CD4-positive, CD25-positive, alpha-beta regulatory T cell (primary cell): ENCODE measurements around the gene GSK3B. TPM values are rescaled to one million over a fixed set of nuclear protein-coding genes. Genes with fewer than 3 reads are reported as not detected.
A peak's percentile ranks its signal among the peaks of the same experiment; 100 is the strongest.

Experiments
- ATAC-seq, 2 donors: fragments of 150-1000 bp; cut with Tn5 transposase; one replicate each; pipeline ENCODE4 v1.10.0; 2021; ENCODE audit warnings: low read depth in 2 of 2, moderate number of reproducible peaks in 2 of 2, moderate library complexity in 1 of 2
- DNase-seq, 3 donors: peaks; one replicate each; pipeline versions ENCODE4 v3.0.0 to v3.0.0-alpha.2; 2012 to 2022; ENCODE audit warnings: mixed read lengths in 1 of 3
- H3K27ac ChIP-seq: one replicate; pipeline ENCODE4 v1.7.0; 2013; ENCODE audit warnings: mild to moderate bottlenecking, low read length; ENCODE audit not compliant: insufficient read depth, poor library complexity, severe bottlenecking
- H3K27me3 ChIP-seq: one replicate; pipeline ENCODE4 v1.7.0; 2013; ENCODE audit warnings: low read length; ENCODE audit not compliant: control insufficient read depth, insufficient read depth
- H3K36me3 ChIP-seq: one replicate; pipeline ENCODE4 v1.7.0; 2013; ENCODE audit warnings: mild to moderate bottlenecking, low read length, moderate library complexity; ENCODE audit not compliant: control insufficient read depth, insufficient read depth
- H3K4me1 ChIP-seq: 2 replicates; pipeline ENCODE4 v1.7.0; 2013; ENCODE audit warnings: mild to moderate bottlenecking, low read length; ENCODE audit not compliant: insufficient read depth, control insufficient read depth, poor library complexity, severe bottlenecking
- H3K4me3 ChIP-seq: one replicate; pipeline ENCODE4 v1.7.0; 2013; ENCODE audit warnings: low read depth, mild to moderate bottlenecking, low read length, moderate library complexity
- H3K9me3 ChIP-seq, 2 experiments: 1 replicate in 1 of 2; 2 replicates in 1 of 2; pipeline ENCODE4 v1.7.0; 2013; ENCODE audit warnings: low read length in 2 of 2, mild to moderate bottlenecking in 1 of 2, moderate library complexity in 1 of 2; ENCODE audit not compliant: control insufficient read depth in 2 of 2
- H3K27ac Mint-ChIP-seq, 3 donors: one replicate each; pipeline ENCODE4 v1.8.0; 2020 to 2022; ENCODE audit warnings: mild to moderate bottlenecking in 3 of 3, mixed read lengths in 3 of 3, moderate library complexity in 2 of 3
- H3K27me3 Mint-ChIP-seq: one replicate; pipeline ENCODE4 v1.8.0; 2022; ENCODE audit warnings: mild to moderate bottlenecking, mixed read lengths
- H3K36me3 Mint-ChIP-seq: one replicate; pipeline ENCODE4 v1.8.0; 2020; ENCODE audit warnings: mixed read lengths
- H3K4me1 Mint-ChIP-seq, 4 donors: one replicate each; pipeline ENCODE4 v1.8.0; 2020 to 2022; ENCODE audit warnings: mixed read lengths in 4 of 4, mild to moderate bottlenecking in 1 of 4
- H3K4me3 Mint-ChIP-seq, 4 donors: one replicate each; pipeline ENCODE4 v1.8.0; 2020 to 2022; ENCODE audit warnings: mild to moderate bottlenecking in 4 of 4, mixed read lengths in 4 of 4, moderate library complexity in 3 of 4
- H3K9me3 Mint-ChIP-seq, 7 donors: one replicate each; pipeline ENCODE4 v1.8.0; 2020 to 2022; ENCODE audit warnings: mixed read lengths in 7 of 7, mild to moderate bottlenecking in 3 of 7, moderate library complexity in 2 of 7
- polyA plus RNA-seq, 4 donors: library from polyadenylated mRNA; unstranded; fragments of 300-500 nt; fragmentation: Illumina TruSeq; gene quantifications; one replicate each; pipeline ENCODE4 v1.2.3, GENCODE V29; 2021
- total RNA-seq: library from RNA; stranded (reverse); gene quantifications from one replicate; pipeline ENCODE4 v1.2.3, GENCODE V29; 2022

Gene GSK3B
- total and polyA plus RNA-seq, 5 donors from 2014 or later = 12.9 to 45.4 (median 15.7) TPM

DNA sequence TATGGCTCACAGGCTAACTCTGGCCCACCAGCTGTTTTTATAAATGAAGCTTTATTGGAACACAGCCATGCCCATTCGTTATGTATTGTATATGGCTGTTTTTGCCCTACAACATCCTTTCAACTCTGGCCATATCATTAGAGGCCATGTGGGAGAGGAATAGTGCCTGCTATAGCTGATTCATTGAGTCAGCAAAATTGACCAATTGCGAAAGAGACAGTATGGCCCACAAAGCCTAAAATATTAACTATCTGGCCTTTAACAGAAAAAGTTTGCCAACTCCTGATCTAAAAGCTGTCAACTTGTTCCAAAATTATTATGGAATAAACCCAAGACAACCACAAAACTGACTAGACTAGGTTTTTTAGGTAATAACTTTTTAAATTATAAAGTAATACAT is 311.0 kb downstream of the GSK3B start:
- Mint-ChIP-seq H3K27me3 (peaks cover 4% of the 10 kb centered on the region), H3K36me3 (no peaks in the 10 kb centered on the region), H3K27ac (no peak overlapping the region), H3K4me1 (peaks cover 0 to 6% (median 5%) of the 10 kb centered on the region in 4 donors), H3K9me3 (peaks cover 0 to 3% (median 0%) of the 10 kb centered on the region in 7 donors), H3K4me3 (no peak overlapping the region)
- ATAC-seq (no peak), DNase-seq (no peak)
- H3K4me1 ChIP-seq = no peaks in the 10 kb centered on the region
- H3K36me3 ChIP-seq = no peaks in the 10 kb centered on the region
- no peak overlapping the region for H3K27ac ChIP-seq
- H3K9me3 ChIP-seq = no peaks in the 10 kb centered on the region
- no peaks in the 10 kb centered on the region for H3K27me3 ChIP-seq
- no peak overlapping the region for H3K4me3 ChIP-seq

DNA sequence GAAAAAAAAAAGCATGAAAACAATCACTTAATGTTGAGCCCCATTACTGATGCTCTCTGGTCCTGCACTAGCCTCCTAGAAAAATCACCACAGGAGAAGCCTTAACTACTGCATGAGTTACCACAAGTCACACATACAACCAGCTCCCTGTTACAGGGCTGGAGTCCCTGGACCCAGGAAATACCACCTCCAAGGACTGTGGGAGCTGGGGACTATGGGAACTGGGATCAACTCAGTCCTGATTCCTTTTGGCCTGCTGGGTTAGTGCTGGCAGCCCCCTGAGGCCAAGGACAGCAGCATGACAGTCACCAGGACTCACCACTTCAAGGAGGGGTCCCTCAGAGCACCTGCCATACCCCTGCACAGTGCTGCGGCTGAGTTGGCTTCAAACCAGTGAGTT is 311.8 kb downstream of the GSK3B start:
- Mint-ChIP-seq H3K27ac (no peak overlapping the region), H3K4me3 (no peak overlapping the region), H3K27me3 (peaks cover 4% of the 10 kb centered on the region), H3K4me1 (peaks cover 0 to 6% (median 5%) of the 10 kb centered on the region in 4 donors), H3K9me3 (peaks cover 0 to 3% (median 0%) of the 10 kb centered on the region in 7 donors), H3K36me3 (no peaks in the 10 kb centered on the region)
- H3K4me3 ChIP-seq = no peak overlapping the region
- H3K9me3 ChIP-seq = no peaks in the 10 kb centered on the region
- H3K4me1 ChIP-seq = no peaks in the 10 kb centered on the region
- no peak overlapping the region for H3K27ac ChIP-seq
- H3K36me3 ChIP-seq = no peaks in the 10 kb centered on the region
- ATAC-seq (no peak), DNase-seq (no peak)
- no peaks in the 10 kb centered on the region for H3K27me3 ChIP-seq

DNA sequence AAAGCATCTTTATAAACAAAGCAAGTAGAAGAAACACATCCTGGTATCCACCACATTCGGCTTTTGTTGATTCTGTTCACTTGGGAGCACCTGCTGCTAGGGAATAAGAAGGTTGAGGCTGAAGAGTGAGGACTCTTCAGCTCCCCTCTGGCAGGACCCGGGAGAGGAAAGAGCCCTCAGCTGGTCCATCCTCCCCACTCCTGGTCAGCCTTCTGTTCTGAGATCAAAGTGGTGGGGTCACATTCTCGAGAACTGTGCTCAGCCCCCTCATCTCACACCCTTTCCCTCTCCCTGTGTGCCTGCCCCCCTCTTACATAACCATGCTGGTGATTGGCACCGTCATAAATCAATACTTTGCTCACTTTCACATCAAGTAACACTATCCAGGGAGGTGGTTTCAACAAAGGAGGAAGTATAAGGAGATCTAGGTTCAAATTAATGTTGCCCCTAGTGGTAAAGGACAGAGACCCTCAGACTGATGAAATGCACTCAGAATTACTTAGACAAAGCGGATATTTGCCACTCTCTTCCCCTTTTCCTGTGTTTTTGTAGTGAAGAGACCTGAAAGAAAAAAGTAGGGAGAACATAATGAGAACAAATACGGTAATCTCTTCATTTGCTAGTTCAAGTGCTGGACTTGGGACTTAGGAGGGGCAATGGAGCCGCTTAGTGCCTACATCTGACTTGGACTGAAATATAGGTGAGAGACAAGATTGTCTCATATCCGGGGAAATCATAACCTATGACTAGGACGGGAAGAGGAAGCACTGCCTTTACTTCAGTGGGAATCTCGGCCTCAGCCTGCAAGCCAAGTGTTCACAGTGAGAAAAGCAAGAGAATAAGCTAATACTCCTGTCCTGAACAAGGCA is 312.7 kb downstream of the GSK3B start, which contains the start of gene NR1I2:
Gene NR1I2, plus strand, starts transcription at position 772 of the 869 bp plus-strand sequence.
- Mint-ChIP-seq H3K27me3 (peaks cover 4% of the 10 kb centered on the region), H3K4me3 (no peak within 1 kb of the TSS), H3K4me1 (peaks cover 0 to 6% (median 5%) of the 10 kb centered on the region in 4 donors), H3K9me3 (peaks cover 0 to 3% (median 0%) of the 10 kb centered on the region in 7 donors), H3K27ac (peak within 1 kb of the TSS in 1 of 3 donors; percentile 64), H3K36me3 (no peaks in the 10 kb centered on the region)
- Histone ChIP-seq H3K27ac (no peak within 1 kb of the TSS), H3K36me3 (no peaks in the 10 kb centered on the region), H3K27me3 (no peaks in the 10 kb centered on the region), H3K4me3 (no peak within 1 kb of the TSS), H3K9me3 (no peaks in the 10 kb centered on the region), H3K4me1 (no peaks in the 10 kb centered on the region)
- ATAC-seq (no peak), DNase-seq (no peak)

DNA sequence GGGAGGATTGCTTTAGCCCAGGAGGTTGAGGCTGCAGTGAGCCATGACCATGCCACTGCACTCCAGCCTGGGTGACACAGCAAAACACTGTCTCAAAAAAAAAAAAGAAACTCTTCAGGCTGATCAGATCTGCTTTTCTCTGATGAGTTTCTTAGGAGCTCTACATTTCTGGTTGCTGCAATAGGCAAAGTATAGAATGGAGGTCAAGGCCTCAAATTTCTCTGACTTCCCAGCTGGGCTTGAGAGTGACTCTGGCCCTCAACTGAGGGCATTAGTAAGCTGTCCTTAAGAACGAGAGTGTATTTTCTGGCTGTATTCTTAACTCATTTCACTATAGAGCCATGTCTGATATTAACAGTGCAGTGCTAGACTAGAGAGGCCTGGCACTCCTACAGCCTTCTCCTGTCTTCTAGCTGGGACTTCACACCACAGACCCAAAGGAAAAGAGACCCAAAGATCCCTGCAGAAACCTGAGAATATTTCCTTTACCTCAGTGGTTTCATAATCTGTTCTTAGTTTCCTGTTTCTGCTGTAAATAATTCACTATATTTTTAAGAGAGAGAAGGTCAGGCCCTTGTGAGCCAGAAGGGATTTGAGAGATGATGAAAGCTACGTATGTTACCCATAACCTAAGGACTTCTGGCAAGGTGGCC is 314.4 kb downstream of the GSK3B start:
- H3K27me3 Mint-ChIP-seq = peaks cover 8% of the 10 kb centered on the region
- Histone ChIP-seq H3K27me3 (no peaks in the 10 kb centered on the region), H3K9me3 (peaks cover 0 to 5% of the 10 kb centered on the region in 2 experiments), H3K4me3 (no peak overlapping the region), H3K36me3 (no peaks in the 10 kb centered on the region), H3K27ac (no peak overlapping the region), H3K4me1 (no peaks in the 10 kb centered on the region)
- ATAC-seq (no peak), DNase-seq (no peak)
- H3K27ac Mint-ChIP-seq = peak overlapping the region in 1 of 3 donors; percentile 56
- no peak overlapping the region for H3K4me3 Mint-ChIP-seq
- peaks cover 3% of the 10 kb centered on the region for H3K36me3 Mint-ChIP-seq
- peaks cover 0 to 7% (median 6%) of the 10 kb centered on the region in 7 donors for H3K9me3 Mint-ChIP-seq
- H3K4me1 Mint-ChIP-seq = peaks cover 0 to 9% (median 5%) of the 10 kb centered on the region in 4 donors

DNA sequence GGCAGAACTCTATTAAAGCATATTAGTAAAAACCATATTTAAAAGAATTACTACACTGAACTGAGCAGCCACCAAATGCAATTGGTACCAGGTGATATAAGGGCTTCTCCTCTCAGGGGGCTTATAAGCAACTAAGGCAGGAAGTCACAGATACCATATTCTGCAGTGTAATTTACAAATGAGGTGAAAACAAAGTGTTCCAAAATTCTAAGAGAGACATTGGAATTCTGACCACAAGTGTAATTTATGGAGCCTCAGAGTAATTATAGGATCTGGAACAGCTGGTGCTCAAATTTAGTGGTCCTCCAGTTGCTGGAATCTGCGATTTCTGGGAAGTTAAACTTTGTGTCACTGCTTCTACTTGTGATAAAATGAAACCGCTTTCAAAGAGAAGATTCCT is 315.4 kb downstream of the GSK3B start:
- Histone ChIP-seq H3K4me1 (no peaks in the 10 kb centered on the region), H3K27ac (no peak overlapping the region), H3K27me3 (no peaks in the 10 kb centered on the region), H3K36me3 (no peaks in the 10 kb centered on the region), H3K9me3 (peaks cover 0 to 5% of the 10 kb centered on the region in 2 experiments), H3K4me3 (no peak overlapping the region)
- H3K9me3 Mint-ChIP-seq = peaks cover 2 to 8% (median 6%) of the 10 kb centered on the region in 7 donors
- H3K4me1 Mint-ChIP-seq = peaks cover 0 to 9% (median 5%) of the 10 kb centered on the region in 4 donors
- no peak overlapping the region for H3K4me3 Mint-ChIP-seq
- no peak for DNase-seq
- peaks cover 13% of the 10 kb centered on the region for H3K27me3 Mint-ChIP-seq
- peaks cover 3% of the 10 kb centered on the region for H3K36me3 Mint-ChIP-seq
- H3K27ac Mint-ChIP-seq = no peak overlapping the region
- ATAC-seq = no peak

DNA sequence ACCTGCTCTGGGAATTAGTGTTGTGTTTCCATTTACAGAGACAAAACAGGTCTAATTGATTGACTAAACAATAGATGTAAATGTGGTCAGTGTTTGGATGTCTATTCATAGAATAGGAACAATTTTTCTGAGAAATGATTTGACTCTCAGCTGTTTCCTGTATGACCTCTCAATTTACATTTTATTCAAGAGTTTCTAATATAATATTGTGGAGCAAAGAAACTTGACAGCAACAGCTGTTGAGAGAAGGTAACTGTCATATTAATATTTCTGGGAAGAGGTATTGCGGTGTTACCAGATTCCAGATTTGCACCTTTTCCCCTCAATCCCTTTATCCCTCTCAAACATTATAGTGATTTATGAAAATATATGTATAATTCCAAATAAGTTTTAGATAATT is 316.1 kb downstream of the GSK3B start:
- no peaks in the 10 kb centered on the region for H3K27me3 ChIP-seq
- H3K4me1 ChIP-seq = no peaks in the 10 kb centered on the region
- H3K27me3 Mint-ChIP-seq = peaks cover 17% of the 10 kb centered on the region
- H3K36me3 ChIP-seq = no peaks in the 10 kb centered on the region
- no peak overlapping the region for H3K27ac ChIP-seq
- H3K36me3 Mint-ChIP-seq = peaks cover 3% of the 10 kb centered on the region
- H3K4me3 ChIP-seq = no peak overlapping the region
- DNase-seq = no peak
- no peak overlapping the region for H3K4me3 Mint-ChIP-seq
- H3K9me3 ChIP-seq = peaks cover 0 to 5% of the 10 kb centered on the region in 2 experiments
- no peak for ATAC-seq
- peaks cover 2 to 8% (median 6%) of the 10 kb centered on the region in 7 donors for H3K9me3 Mint-ChIP-seq
- peaks cover 0 to 9% (median 5%) of the 10 kb centered on the region in 4 donors for H3K4me1 Mint-ChIP-seq
- no peak overlapping the region for H3K27ac Mint-ChIP-seq

DNA sequence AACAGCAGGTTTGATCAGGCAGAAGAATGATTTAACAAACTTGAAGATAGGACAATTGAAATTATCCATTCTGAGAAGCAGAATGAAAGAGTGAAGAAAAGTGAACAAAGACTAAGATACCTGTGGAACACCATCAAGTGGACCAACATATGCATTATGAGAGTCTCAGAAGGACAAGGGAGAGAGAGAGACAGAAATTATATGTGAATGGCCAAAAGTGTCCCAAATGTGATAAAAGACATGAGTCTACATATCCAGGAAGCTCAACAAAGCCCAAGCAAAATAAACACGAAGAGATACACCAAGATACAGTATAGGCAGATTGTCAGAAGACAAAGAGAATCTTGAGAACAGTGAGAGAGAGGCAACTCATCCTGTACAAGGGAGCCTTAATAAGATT is 317.9 kb downstream of the GSK3B start:
- Mint-ChIP-seq H3K9me3 (peaks cover 2 to 8% (median 6%) of the 10 kb centered on the region in 7 donors), H3K27ac (no peak overlapping the region), H3K4me1 (peaks cover 0 to 9% (median 5%) of the 10 kb centered on the region in 4 donors), H3K27me3 (peaks cover 20% of the 10 kb centered on the region), H3K36me3 (peaks cover 3% of the 10 kb centered on the region), H3K4me3 (no peak overlapping the region)
- Histone ChIP-seq H3K36me3 (no peaks in the 10 kb centered on the region), H3K4me1 (no peaks in the 10 kb centered on the region), H3K27ac (no peak overlapping the region), H3K9me3 (peaks cover 0 to 5% of the 10 kb centered on the region in 2 experiments), H3K4me3 (no peak overlapping the region), H3K27me3 (peaks cover 2% of the 10 kb centered on the region)
- ATAC-seq = no peak
- DNase-seq = no peak
